GM19240 (cell line): ENCODE measurements around the gene RRAS2.
"Not testable (repeated sequence)": the region's sequence is repeated elsewhere in the genome, so short reads cannot be mapped to it uniquely, and the experiment has no call there.

Source experiments
- DNase-seq: peaks from one replicate; pipeline ENCODE4 v3.0.0; 2011; ENCODE audit warnings: low spot score; ENCODE audit not compliant: insufficient read length

Gene RRAS2

GRCh38 chr11:14259186-14259784 is 99.7 kb downstream of the RRAS2 start:
- no peak for DNase-seq

- no peak for DNase-seq
Observed at GRCh38 chr11:14258221-14258935, 100.6 kb downstream of the RRAS2 start.

GRCh38 chr11:14255238-14255534 is 103.8 kb downstream of the RRAS2 start:
- no peak for DNase-seq

- no peak for DNase-seq
Observed at GRCh38 chr11:14254533-14255237, 104.3 kb downstream of the RRAS2 start.

GRCh38 chr11:14253840-14254239 is 105.1 kb downstream of the RRAS2 start:
- DNase-seq = no peak

GRCh38 chr11:14253421-14253820 is 105.6 kb downstream of the RRAS2 start:
- DNase-seq = no peak

- DNase-seq = not testable (repeated sequence)
Observed at GRCh38 chr11:14252501-14252900, 106.5 kb downstream of the RRAS2 start.

GRCh38 chr11:14251754-14252153 is 107.2 kb downstream of the RRAS2 start:
- no peak for DNase-seq

GRCh38 chr11:14249121-14249963 is 109.6 kb downstream of the RRAS2 start:
- peak; percentile 24 for DNase-seq

- DNase-seq = no peak
Observed at GRCh38 chr11:14248580-14248981, 110.4 kb downstream of the RRAS2 start.

- no peak for DNase-seq
Observed at GRCh38 chr11:14245444-14245843, 113.5 kb downstream of the RRAS2 start.

- DNase-seq = no peak
Observed at GRCh38 chr11:14244926-14245325, 114.1 kb downstream of the RRAS2 start.

- no peak for DNase-seq
Observed at GRCh38 chr11:14242733-14243132, 116.2 kb downstream of the RRAS2 start.

- no peak for DNase-seq
Observed at GRCh38 chr11:14242187-14242586, 116.8 kb downstream of the RRAS2 start.

- DNase-seq = no peak
Observed at GRCh38 chr11:14240951-14241350, 118.0 kb downstream of the RRAS2 start.

GRCh38 chr11:14240221-14240620 is 118.8 kb downstream of the RRAS2 start:
- DNase-seq = no peak

- DNase-seq = peak; percentile 60
Observed at GRCh38 chr11:14237444-14237961, 121.5 kb downstream of the RRAS2 start.

- no peak for DNase-seq
Observed at GRCh38 chr11:14235701-14236100, 123.3 kb downstream of the RRAS2 start.

- DNase-seq = no peak
Observed at GRCh38 chr11:14234446-14234845, 124.5 kb downstream of the RRAS2 start.

- no peak for DNase-seq
Observed at GRCh38 chr11:14232652-14233051, 126.3 kb downstream of the RRAS2 start.

- no peak for DNase-seq
Observed at GRCh38 chr11:14230407-14230806, 128.6 kb downstream of the RRAS2 start.

GRCh38 chr11:14229472-14229871 is 129.5 kb downstream of the RRAS2 start:
- no peak for DNase-seq
